Activated CD4-positive, CD25-positive, alpha-beta regulatory T cell (primary cell): Measurements from ENCODE around the gene SARDH.

Experiments
- DNase-seq, 4 experiments: peaks; one replicate each; lab custom pipeline; 2025; lab: John Stamatoyannopoulos, UW

The SARDH gene

GRCh38 chr9:133669182-133669801 lies 68.9 kb downstream of the SARDH start:
- no peak for DNase-seq

DNA sequence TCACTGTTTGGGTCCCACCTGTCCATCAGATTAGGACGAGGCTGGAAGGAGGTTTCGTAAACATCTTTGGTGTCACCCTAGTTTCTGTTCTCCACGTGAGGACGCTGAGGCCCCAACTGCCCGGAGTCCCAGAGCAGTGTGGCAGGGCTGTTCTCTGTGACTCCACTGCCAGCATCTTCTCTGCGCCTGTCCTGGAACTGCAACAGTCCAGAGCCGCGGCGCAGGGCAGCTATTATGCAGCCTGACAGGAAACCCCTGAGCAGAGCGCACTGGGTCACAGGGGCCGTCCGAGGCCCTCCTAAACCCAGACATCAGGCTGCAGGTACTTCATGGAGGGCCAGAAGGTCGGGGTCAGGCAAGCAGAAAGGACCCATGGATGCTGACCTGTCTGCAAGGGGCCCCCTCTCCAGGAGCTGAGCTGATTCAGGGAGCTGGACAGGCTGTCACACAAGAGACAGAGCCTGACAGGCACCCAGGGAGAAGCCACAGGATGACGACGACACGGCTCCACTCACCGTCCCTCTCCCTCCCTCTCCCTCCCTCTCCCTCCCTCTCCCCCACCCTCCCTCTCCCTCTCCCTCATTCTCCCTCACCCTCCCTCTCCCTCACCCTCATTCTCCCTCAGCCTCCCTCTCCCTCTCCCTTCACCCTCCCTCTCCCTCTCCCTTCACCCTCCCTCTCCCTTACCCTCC lies 70.2 kb downstream of the SARDH start:
- no peak for DNase-seq

GRCh38 chr9:133666845-133667244 lies 71.3 kb downstream of the SARDH start:
- no peak for DNase-seq

GRCh38 chr9:133666387-133666786 lies 71.8 kb downstream of the SARDH start:
- no peak for DNase-seq

GRCh38 chr9:133665535-133665934 lies 72.6 kb downstream of the SARDH start:
- no peak for DNase-seq

DNA sequence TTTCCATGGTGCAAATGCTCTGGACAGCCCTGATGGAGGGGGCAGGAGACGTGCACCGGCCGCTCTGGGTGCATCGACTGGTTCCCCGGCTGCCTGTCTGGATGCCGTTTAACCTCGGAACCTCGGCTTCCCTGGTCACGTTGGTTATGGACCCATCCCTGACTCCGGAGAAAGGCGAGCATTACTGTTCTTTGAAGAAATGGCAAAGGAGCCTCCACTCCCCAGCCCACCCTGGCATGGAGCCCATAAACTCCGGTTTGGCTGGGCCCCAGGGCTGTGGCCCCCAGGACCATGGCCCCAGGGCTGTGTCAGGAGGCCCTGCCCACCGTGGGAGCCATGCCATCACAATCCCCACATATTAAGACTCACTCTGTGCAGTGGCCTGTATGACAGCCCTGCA lies 73.1 kb downstream of the SARDH start:
- no peak for DNase-seq

DNA sequence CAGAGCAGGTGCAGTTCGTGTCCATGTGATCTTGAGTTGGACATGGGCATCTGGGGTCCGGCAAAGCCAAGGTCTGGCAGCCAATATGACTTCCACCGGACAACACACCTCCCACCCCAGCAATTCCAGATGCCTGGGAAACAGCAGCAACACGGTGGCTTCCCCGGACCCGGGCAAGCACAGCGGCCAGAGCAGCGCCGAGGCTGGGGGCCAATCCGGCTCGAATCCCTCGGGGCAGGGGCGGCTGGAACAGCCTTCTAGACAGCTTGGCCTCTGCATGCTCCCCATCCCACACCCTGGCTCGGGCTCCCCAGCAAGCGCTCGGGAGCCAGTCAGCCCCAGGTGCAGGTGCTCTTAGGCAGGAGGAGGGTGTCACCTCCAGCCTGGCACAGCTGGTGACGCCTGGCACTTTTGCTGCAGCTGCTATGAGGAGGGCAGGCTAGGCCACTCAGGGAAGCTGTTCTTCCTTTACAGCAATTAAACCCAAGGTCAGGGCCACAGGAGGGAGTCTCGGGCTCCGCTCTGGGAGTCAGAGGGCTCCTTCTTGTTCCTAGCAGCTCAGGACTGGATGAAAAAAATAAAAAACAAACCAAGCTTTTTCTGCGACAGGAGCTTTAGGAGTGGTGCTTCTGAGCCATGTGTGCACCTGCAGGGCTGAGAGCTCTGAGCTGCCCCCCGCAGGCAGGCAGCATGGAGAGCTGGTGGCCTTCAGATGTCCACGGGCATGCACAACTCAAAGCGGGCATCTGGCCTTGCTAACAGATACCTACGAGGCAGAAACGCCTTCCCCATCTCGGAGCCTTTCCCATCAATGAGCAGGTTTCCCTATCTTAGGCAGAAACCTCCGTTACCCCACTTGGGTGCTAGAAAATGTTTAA lies 73.7 kb downstream of the SARDH start:
- no peak for DNase-seq

- DNase-seq, result no peak
These were observed 76.2 kb downstream of the SARDH start for GRCh38 chr9:133661846-133662540.

GRCh38 chr9:133659516-133659915 lies 78.6 kb downstream of the SARDH start:
- no peak for DNase-seq

- DNase-seq, result no peak
These were observed 79.4 kb downstream of the SARDH start for GRCh38 chr9:133658442-133659431.

- no peak for DNase-seq
These were observed 81.0 kb downstream of the SARDH start for GRCh38 chr9:133657120-133657661.

- peak in 1 of 4 experiments; percentile 17 for DNase-seq
These were observed 81.7 kb downstream of the SARDH start for GRCh38 chr9:133656211-133657119.

GRCh38 chr9:133655701-133656100 lies 82.5 kb downstream of the SARDH start:
- DNase-seq, result no peak

GRCh38 chr9:133654736-133655657 lies 83.2 kb downstream of the SARDH start:
- DNase-seq, result no peak

- DNase-seq, result no peak
These were observed 84.5 kb downstream of the SARDH start for GRCh38 chr9:133653638-133654037.

DNA sequence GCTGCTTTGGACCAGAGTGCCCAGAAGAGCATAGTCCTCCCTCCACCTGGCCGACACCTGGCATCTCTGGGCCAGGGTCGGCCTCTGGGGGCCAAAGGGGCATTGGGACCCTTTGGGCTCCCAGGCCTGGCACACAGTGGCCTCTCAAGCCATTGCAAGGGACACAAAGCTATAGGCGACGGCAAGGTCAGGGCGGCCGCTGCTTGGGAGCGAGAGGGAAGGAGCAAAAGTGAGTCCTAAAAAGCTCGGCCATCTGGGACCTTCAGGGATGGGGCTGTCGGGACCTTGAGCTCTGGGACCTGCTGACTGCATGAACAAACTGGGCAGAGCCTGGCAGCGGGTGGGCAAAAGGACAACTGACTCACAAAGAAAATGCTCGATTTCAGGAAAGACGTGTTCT lies 88.1 kb downstream of the SARDH start:
- DNase-seq, result no peak

DNA sequence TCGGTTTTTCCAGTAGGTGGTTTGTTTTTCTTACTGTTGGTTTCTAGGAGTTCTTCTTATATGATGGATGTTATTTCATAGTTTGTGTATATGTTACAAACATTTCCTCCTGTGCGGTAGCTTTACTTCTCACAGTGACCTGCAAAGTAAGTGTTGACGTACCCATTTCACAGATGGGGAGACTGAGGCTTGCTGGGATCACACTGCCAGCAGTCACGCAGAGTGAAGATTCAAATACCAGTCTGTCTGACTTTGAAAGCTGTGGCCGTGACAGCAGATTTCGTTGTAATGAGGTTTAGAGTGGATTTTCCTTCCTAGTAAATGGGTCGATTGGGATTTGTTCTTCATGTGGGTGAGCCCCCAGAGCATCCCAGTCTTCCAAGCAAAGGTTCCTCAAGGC lies 89.0 kb downstream of the SARDH start:
- no peak for DNase-seq

- no peak for DNase-seq
These were observed 90.2 kb downstream of the SARDH start for GRCh38 chr9:133647765-133648469.
